ENCODE data around the gene HSF4.

The HSF4 gene

GRCh38 chr16:67169011-67169451 lies 4.5 kb downstream of the HSF4 start:
- no peak for DNase-seq

- DNase-seq: peak; percentile 31
Measured at GRCh38 chr16:67169642-67170167, 5.2 kb downstream of the HSF4 start.

GRCh38 chr16:67170168-67170948 lies 5.8 kb downstream of the HSF4 start, which contains the start of gene NOL3:
Gene NOL3, plus strand, starts transcription at chr16:67170538.
- DNase-seq: peak; percentile 53

- DNase-seq: no peak
Measured at GRCh38 chr16:67170949-67171649, 6.6 kb downstream of the HSF4 start.

GRCh38 chr16:67173323-67173722 lies 8.8 kb downstream of the HSF4 start:
- no peak for DNase-seq

- DNase-seq: peak; percentile 67
Measured at GRCh38 chr16:67173808-67174705, 9.5 kb downstream of the HSF4 start.

- no peak for DNase-seq
Measured at GRCh38 chr16:67174706-67175231, 10.2 kb downstream of the HSF4 start.

GRCh38 chr16:67176662-67177061 lies 12.1 kb downstream of the HSF4 start:
- no peak for DNase-seq

- DNase-seq: peak; percentile 78
Measured at GRCh38 chr16:67177743-67178699, 13.5 kb downstream of the HSF4 start.

- DNase-seq: no peak
Measured at GRCh38 chr16:67179421-67180080, 15.0 kb downstream of the HSF4 start.

- DNase-seq: no peak
Measured at GRCh38 chr16:67180166-67180565, 15.6 kb downstream of the HSF4 start.

GRCh38 chr16:67181346-67181745 lies 16.8 kb downstream of the HSF4 start:
- no peak for DNase-seq

GRCh38 chr16:67182288-67182687 lies 17.7 kb downstream of the HSF4 start:
- DNase-seq: no peak

- no peak for DNase-seq
Measured at GRCh38 chr16:67183284-67183626, 18.7 kb downstream of the HSF4 start.

- DNase-seq: peak; percentile 91
Measured at GRCh38 chr16:67183627-67184452, 19.3 kb downstream of the HSF4 start, which contains the start of gene MATCAP1. Gene MATCAP1, minus strand, starts transcription at chr16:67183963. Its CDS starts 3,353 bp downstream, at chr16:67180610.

- peak; percentile 32 for DNase-seq
Measured at GRCh38 chr16:67184453-67184994, 20.0 kb downstream of the HSF4 start.

GRCh38 chr16:67184995-67185650 lies 20.6 kb downstream of the HSF4 start:
- DNase-seq: peak; percentile 47

- no peak for DNase-seq
Measured at GRCh38 chr16:67185651-67186134, 21.1 kb downstream of the HSF4 start.

GRCh38 chr16:67186550-67186950 lies 22.0 kb downstream of the HSF4 start:
- no peak for DNase-seq

Data from NCI-H1105 treated with DMSO at 0.1 percent for 48 hours (cell line).